K562 (cell line): ENCODE results near the gene STK26. TPM values are rescaled to one million over a fixed set of nuclear protein-coding genes. Genes with fewer than 3 reads are reported as not detected.

Source experiments
- ATF6 ChIP-seq: sonication (generic); formaldehyde crosslinking; IDR thresholded peaks from 2 replicates; pipeline ENCODE4 v1.4.0; 2020; ENCODE audit warnings: mild to moderate bottlenecking, missing genetic modification reagents
- CHD4 ChIP-seq: fragments of 200-600 bp; sonication (generic); IDR thresholded peaks from 3 replicates; pipeline ENCODE4 v1.6.1; 2012; ENCODE audit warnings: low read depth, mild to moderate bottlenecking, mixed read lengths, low read length, inconsistent platforms; ENCODE audit not compliant: insufficient read depth, insufficient replicate concordance, poor library complexity, severe bottlenecking
- ELF2 ChIP-seq: fragments of 250-450 bp; sonication (Bioruptor Pico); IDR thresholded peaks from 2 replicates; pipeline ENCODE4 v1.5.0; 2021; ENCODE audit warnings: mild to moderate bottlenecking
- HINFP ChIP-seq: fragments of 450-650 bp; conservative IDR thresholded peaks from 2 replicates; pipeline ENCODE4 v1.6.1; 2016; ENCODE audit warnings: missing genetic modification characterization, low read depth, mild to moderate bottlenecking, control low read depth, missing compliant biosample characterization
- MEF2D ChIP-seq: conservative IDR thresholded peaks from 2 replicates; pipeline ENCODE4 v1.6.1; 2016; ENCODE audit warnings: low read depth, missing genetic modification characterization, missing compliant biosample characterization
- MXD1 ChIP-seq: fragments of 250-450 bp; sonication (Bioruptor Pico); IDR thresholded peaks from 2 replicates; pipeline ENCODE4 v1.8.0; 2021; ENCODE audit warnings: borderline replicate concordance, mild to moderate bottlenecking, moderate library complexity; ENCODE audit not compliant: poor library complexity, severe bottlenecking
- REST ChIP-seq, 2 experiments: fragments of 450-650 bp; formaldehyde crosslinking in 1 of 2; IDR thresholded peaks; 2 replicates each; pipeline versions ENCODE4 v1.4.0 to v1.6.1; 2014 to 2020; ENCODE audit warnings: mild to moderate bottlenecking in 2 of 2, borderline replicate concordance in 1 of 2, low read depth in 1 of 2
- RNF219 ChIP-seq: fragments of 250-450 bp; sonication (Bioruptor Pico); IDR thresholded peaks from 2 replicates; pipeline ENCODE4 v1.5.0; 2022; ENCODE audit warnings: mild to moderate bottlenecking
- SMAD3 ChIP-seq: fragments of 450-650 bp; formaldehyde crosslinking; conservative IDR thresholded peaks from 2 replicates; pipeline ENCODE4 v1.4.0; 2020; ENCODE audit warnings: mild to moderate bottlenecking
- SMARCA4 ChIP-seq: fragments of 450-650 bp; IDR thresholded peaks from 2 replicates; pipeline ENCODE4 v1.6.1; 2016
- SOX6 ChIP-seq: fragments of 450-650 bp; IDR thresholded peaks from 2 replicates; pipeline ENCODE4 v1.6.1; 2014; ENCODE audit warnings: mild to moderate bottlenecking
- polyA plus RNA-seq, 8 experiments: library from polyadenylated mRNA; depleted of rRNA in 4 of 8; stranded (reverse) in 5 of 8; unstranded in 3 of 8; fragments of >200 nt; fragmentation: Nextera tagmentation in 2 of 8; fragmentation: Illumina TruSeq in 1 of 8; extraction: Ambion mirVana in 2 of 8; extraction: Trizol in 1 of 8; gene quantifications; 2 replicates each; pipeline versions ENCODE4 v1.2.1 to v1.2.3, GENCODE V29; 2011 to 2014; ENCODE audit warnings: inconsistent platforms in 1 of 8, missing spikeins in 1 of 8
- total RNA-seq, 7 experiments: library from RNA; depleted of rRNA in 6 of 7; stranded (reverse); fragments of >200 nt in 6 of 7; fragmentation: Illumina TruSeq in 2 of 7; extraction: Trizol in 2 of 7; gene quantifications; 2 replicates each; pipeline versions ENCODE4 v1.2.1 to v1.2.3, GENCODE V29; 2011 to 2021; ENCODE audit warnings: low replicate concordance in 1 of 7

Gene STK26
- total and polyA plus RNA-seq, 9 of the 15 experiments (the other 6 are each of a cell fraction or from before 2014, with no cell fraction given), result 28.1 to 72.9 (median 50.1) TPM

- TF ChIP-seq REST (IDR thresholded peaks at IDR 0.05; ENCODE audit: borderline replicate concordance), result no peak
- no peak for TF ChIP-seq REST (CRISPR knock-in tag; IDR thresholded peaks at IDR 0.05; ENCODE audit: low read depth)
- no peak for TF ChIP-seq HINFP (tag)
- peak; percentile 69 for TF ChIP-seq SOX6
- TF ChIP-seq RNF219 (CRISPR knock-in tag), result no peak
- TF ChIP-seq CHD4, result no peak
- TF ChIP-seq ATF6 (CRISPR knock-in tag), result no peak
- TF ChIP-seq SMAD3 (CRISPR knock-in tag), result no peak
- TF ChIP-seq ELF2, result no peak
- no peak for TF ChIP-seq MXD1
- TF ChIP-seq MEF2D (tag), result no peak
- TF ChIP-seq SMARCA4, result peak; percentile 83
Observed at GRCh38 chrX:132016628-132017430, 6.3 kb upstream of the STK26 start (continued).
